Neural progenitor cell (in vitro differentiated cells): ENCODE data around the gene CHRM3. TPM values are rescaled to one million over a fixed set of nuclear protein-coding genes. Genes with fewer than 3 reads are reported as not detected.
"Not testable (repeated sequence)": the region's sequence is repeated elsewhere in the genome, so short reads cannot be mapped to it uniquely, and the experiment has no call there.

Experiments
- DNase-seq: peaks from one replicate; pipeline ENCODE4 v3.0.0-alpha.2; 2016; ENCODE audit warnings: low spot score
- H2AFZ ChIP-seq: fragments of 200-600 bp; sonication (generic); replicated peaks from 2 replicates; pipeline ENCODE4 v1.6.1; 2016; ENCODE audit warnings: antibody characterized with exemption
- H3F3A ChIP-seq: fragments of 200-600 bp; sonication (generic); 2 replicates; pipeline ENCODE4 v1.6.1; 2016; ENCODE audit warnings: antibody characterized with exemption, low read depth
- H3K27ac ChIP-seq: fragments of 200-600 bp; sonication (generic); 2 replicates; pipeline ENCODE4 v1.5.1; 2016; ENCODE audit warnings: mild to moderate bottlenecking
- H3K27me3 ChIP-seq: fragments of 200-600 bp; sonication (generic); 2 replicates; pipeline ENCODE4 v1.6.1; 2016; ENCODE audit warnings: mild to moderate bottlenecking, moderate library complexity
- H3K36me3 ChIP-seq: fragments of 200-600 bp; sonication (generic); 2 replicates; pipeline ENCODE4 v1.5.1; 2016
- H3K4me1 ChIP-seq: fragments of 200-600 bp; sonication (generic); 2 replicates; pipeline ENCODE4 v1.6.1; 2016; ENCODE audit warnings: mixed run types
- H3K4me2 ChIP-seq: fragments of 200-600 bp; sonication (generic); 2 replicates; pipeline ENCODE4 v1.6.1; 2016
- H3K4me3 ChIP-seq: fragments of 200-600 bp; sonication (generic); 2 replicates; pipeline ENCODE4 v1.5.1; 2016
- H3K79me2 ChIP-seq: fragments of 200-600 bp; sonication (generic); 2 replicates; pipeline ENCODE4 v1.6.1; 2016; ENCODE audit warnings: low read depth
- H3K9ac ChIP-seq: fragments of 200-600 bp; sonication (generic); 2 replicates; pipeline ENCODE4 v1.6.1; 2016
- H3K9me3 ChIP-seq: fragments of 200-600 bp; sonication (generic); 2 replicates; pipeline ENCODE4 v1.5.1; 2016; ENCODE audit warnings: low read depth
- H4K20me1 ChIP-seq: fragments of 200-600 bp; sonication (generic); 2 replicates; pipeline ENCODE4 v1.6.1; 2016; ENCODE audit warnings: low read depth
- H3K27ac Mint-ChIP-seq: 3 replicates; pipeline ENCODE4 v1.8.0; 2021; ENCODE audit warnings: mixed read lengths
- H3K27me3 Mint-ChIP-seq: 2 replicates; pipeline ENCODE4 v1.8.0; 2022; ENCODE audit warnings: low read depth, mild to moderate bottlenecking, inconsistent platforms, moderate library complexity, mixed read lengths; ENCODE audit not compliant: insufficient read depth
- H3K36me3 Mint-ChIP-seq: 3 replicates; pipeline ENCODE4 v1.8.0; 2021; ENCODE audit warnings: mixed read lengths
- H3K4me1 Mint-ChIP-seq: 3 replicates; pipeline ENCODE4 v1.8.0; 2021; ENCODE audit warnings: mixed read lengths
- H3K4me3 Mint-ChIP-seq: 3 replicates; pipeline ENCODE4 v1.8.0; 2021; ENCODE audit warnings: mild to moderate bottlenecking, moderate library complexity, mixed read lengths
- H3K9me3 Mint-ChIP-seq: 3 replicates; pipeline ENCODE4 v1.8.0; 2020; ENCODE audit warnings: mixed read lengths
- CTCF ChIP-seq: fragments of 200-600 bp; sonication (generic); IDR thresholded peaks from 2 replicates; pipeline ENCODE4 v1.5.1; 2017; ENCODE audit warnings: antibody characterized with exemption, mild to moderate bottlenecking
- EZH2 ChIP-seq: fragments of 200-600 bp; sonication (generic); IDR thresholded peaks from 2 replicates; pipeline ENCODE4 v1.6.1; 2017; ENCODE audit warnings: antibody characterized with exemption, mild to moderate bottlenecking, moderate library complexity
- EZH2phosphoT487 ChIP-seq: fragments of 200-600 bp; sonication (generic); IDR thresholded peaks from 2 replicates; pipeline ENCODE4 v1.6.1; 2017; ENCODE audit warnings: antibody characterized with exemption
- total RNA-seq: library from RNA; depleted of rRNA; stranded (reverse); fragments of >200 nt; gene quantifications from 2 replicates; pipeline ENCODE4 v1.2.3, GENCODE V29; 2015; ENCODE audit warnings: low replicate concordance

CHRM3 gene
- total RNA-seq, 1 donor from 2014 or later, result 4.5 TPM

GRCh38 chr1:239367196-239367810, 19.1 kb upstream of the CHRM3 start:
- Mint-ChIP-seq H3K9me3 (no peaks in the 10 kb centered on the region), H3K27me3 (no peaks in the 10 kb centered on the region), H3K27ac (no peak overlapping the region), H3K4me1 (no peaks in the 10 kb centered on the region), H3K4me3 (no peak overlapping the region), H3K36me3 (no peaks in the 10 kb centered on the region)
- H3K36me3 ChIP-seq, result no peaks in the 10 kb centered on the region
- no peak overlapping the region for H3K4me3 ChIP-seq
- H3K4me2 ChIP-seq, result no peak overlapping the region
- DNase-seq, result no peak
- no peaks in the 10 kb centered on the region for H3K27me3 ChIP-seq
- no peaks in the 10 kb centered on the region for H3F3A ChIP-seq
- no peak overlapping the region for H2AFZ ChIP-seq
- no peak overlapping the region for H3K27ac ChIP-seq
- no peaks in the 10 kb centered on the region for H3K4me1 ChIP-seq
- H3K9me3 ChIP-seq, result no peaks in the 10 kb centered on the region
- no peak for TF ChIP-seq CTCF
- TF ChIP-seq EZH2phosphoT487, result no peak
- TF ChIP-seq EZH2, result no peak
- no peaks in the 10 kb centered on the region for H4K20me1 ChIP-seq
- no peaks in the 10 kb centered on the region for H3K79me2 ChIP-seq
- no peak overlapping the region for H3K9ac ChIP-seq

GRCh38 chr1:239368436-239369109, 17.8 kb upstream of the CHRM3 start:
- no peak overlapping the region for H3K4me2 ChIP-seq
- H3K27me3 ChIP-seq, result no peaks in the 10 kb centered on the region
- no peaks in the 10 kb centered on the region for H3K36me3 ChIP-seq
- H3K9me3 Mint-ChIP-seq, result no peaks in the 10 kb centered on the region
- no peak overlapping the region for H3K27ac ChIP-seq
- no peak overlapping the region for H3K4me3 ChIP-seq
- H4K20me1 ChIP-seq, result no peaks in the 10 kb centered on the region
- H3K36me3 Mint-ChIP-seq, result no peaks in the 10 kb centered on the region
- no peaks in the 10 kb centered on the region for H3K27me3 Mint-ChIP-seq
- no peak overlapping the region for H3K9ac ChIP-seq
- H3K4me3 Mint-ChIP-seq, result no peak overlapping the region
- H3K4me1 ChIP-seq, result no peaks in the 10 kb centered on the region
- H3K79me2 ChIP-seq, result no peaks in the 10 kb centered on the region
- no peaks in the 10 kb centered on the region for H3K9me3 ChIP-seq
- TF ChIP-seq CTCF, result no peak
- TF ChIP-seq EZH2, result no peak
- no peak for TF ChIP-seq EZH2phosphoT487
- H3K4me1 Mint-ChIP-seq, result no peaks in the 10 kb centered on the region
- H3K27ac Mint-ChIP-seq, result no peak overlapping the region
- DNase-seq, result no peak
- H2AFZ ChIP-seq, result no peak overlapping the region
- H3F3A ChIP-seq, result no peaks in the 10 kb centered on the region

GRCh38 chr1:239370869-239371268, 15.5 kb upstream of the CHRM3 start:
- H3K4me1 ChIP-seq, H3K4me1 Mint-ChIP-seq, H3F3A ChIP-seq, DNase-seq, H3K36me3 Mint-ChIP-seq, H3K36me3 ChIP-seq, H3K79me2 ChIP-seq, H2AFZ ChIP-seq, H3K27ac Mint-ChIP-seq, H3K4me3 ChIP-seq, H3K27me3 ChIP-seq, H3K9me3 Mint-ChIP-seq, H3K9me3 ChIP-seq, H3K27me3 Mint-ChIP-seq, H3K4me2 ChIP-seq, H3K9ac ChIP-seq, H4K20me1 ChIP-seq, H3K27ac ChIP-seq, H3K4me3 Mint-ChIP-seq: not testable (repeated sequence)

GRCh38 chr1:239382666-239383065, 3.7 kb upstream of the CHRM3 start:
- Mint-ChIP-seq H3K36me3 (no peaks in the 10 kb centered on the region), H3K27ac (no peak overlapping the region), H3K27me3 (peaks cover 7% of the 10 kb centered on the region), H3K9me3 (no peaks in the 10 kb centered on the region), H3K4me1 (peaks cover 8% of the 10 kb centered on the region), H3K4me3 (no peak overlapping the region)
- no peak overlapping the region for H3K4me2 ChIP-seq
- H3F3A ChIP-seq, result peaks cover 9% of the 10 kb centered on the region
- H2AFZ ChIP-seq, result no peak overlapping the region
- peaks cover 47% of the 10 kb centered on the region for H3K27me3 ChIP-seq
- no peaks in the 10 kb centered on the region for H4K20me1 ChIP-seq
- no peak overlapping the region for H3K9ac ChIP-seq
- H3K36me3 ChIP-seq, result no peaks in the 10 kb centered on the region
- DNase-seq, result no peak
- H3K27ac ChIP-seq, result no peak overlapping the region
- H3K4me3 ChIP-seq, result no peak overlapping the region
- no peaks in the 10 kb centered on the region for H3K79me2 ChIP-seq
- peaks cover 2% of the 10 kb centered on the region for H3K4me1 ChIP-seq
- no peaks in the 10 kb centered on the region for H3K9me3 ChIP-seq
- no peak for TF ChIP-seq EZH2phosphoT487
- TF ChIP-seq CTCF, result no peak
- TF ChIP-seq EZH2, result no peak
